Measurements from ENCODE around the gene KRT28.

KRT28 gene

DNA sequence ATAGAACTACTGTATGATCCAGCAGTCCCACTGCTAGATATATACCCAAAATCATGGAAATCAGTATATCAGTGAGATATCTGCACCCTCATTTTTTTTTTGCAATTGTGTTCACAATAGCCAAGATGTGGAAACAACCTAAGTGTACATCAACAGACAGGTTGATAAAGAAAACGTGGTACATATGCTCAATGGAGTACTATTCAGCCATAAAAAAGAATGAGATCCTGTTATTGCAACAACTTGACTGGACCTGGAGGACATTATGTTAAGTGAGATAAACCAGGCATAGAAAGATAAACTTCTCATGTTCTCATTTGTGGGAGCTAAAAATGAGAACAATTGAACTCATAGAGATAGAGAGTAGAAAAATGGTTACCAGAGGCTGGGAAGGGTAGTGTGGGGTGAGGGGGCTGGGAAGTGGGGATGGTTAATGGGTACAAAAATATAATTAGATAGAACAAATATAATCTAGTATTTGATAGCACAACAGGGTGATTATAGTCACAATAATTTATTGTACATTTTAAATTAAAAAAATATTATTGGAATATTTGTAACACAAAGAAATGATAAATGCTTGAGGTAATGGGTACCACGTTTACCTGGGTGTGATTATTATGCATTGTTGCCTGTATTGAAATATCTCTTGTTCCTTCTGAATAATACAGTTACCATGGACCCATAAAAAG is 30.5 kb upstream of the KRT28 start:
- peaks cover 7% of the 10 kb centered on the region for H3K36me3 ChIP-seq (ENCODE audit: control insufficient read depth, insufficient read depth, low read length)
- WGBS, 2 experiments (ENCODE audit: insufficient coverage in 2 of 2): 83% methylated on average over 1 of the region's 2 CpGs; no CpG with 5 or more reads in 1 of the 2 experiments
- H3K4me1 ChIP-seq (ENCODE audit: control insufficient read depth, insufficient read depth, low read length, poor library complexity, severe bottlenecking): no peaks in the 10 kb centered on the region
- H3K27ac ChIP-seq (ENCODE audit: low read depth, low read length, severe bottlenecking): no peak overlapping the region
- no peaks in the 10 kb centered on the region for H3K9me3 ChIP-seq (ENCODE audit: control insufficient read depth, low read length)
- no peak overlapping the region for H3K4me3 ChIP-seq (ENCODE audit: extremely low read depth, insufficient read depth, low read length, poor library complexity, severe bottlenecking)

DNA sequence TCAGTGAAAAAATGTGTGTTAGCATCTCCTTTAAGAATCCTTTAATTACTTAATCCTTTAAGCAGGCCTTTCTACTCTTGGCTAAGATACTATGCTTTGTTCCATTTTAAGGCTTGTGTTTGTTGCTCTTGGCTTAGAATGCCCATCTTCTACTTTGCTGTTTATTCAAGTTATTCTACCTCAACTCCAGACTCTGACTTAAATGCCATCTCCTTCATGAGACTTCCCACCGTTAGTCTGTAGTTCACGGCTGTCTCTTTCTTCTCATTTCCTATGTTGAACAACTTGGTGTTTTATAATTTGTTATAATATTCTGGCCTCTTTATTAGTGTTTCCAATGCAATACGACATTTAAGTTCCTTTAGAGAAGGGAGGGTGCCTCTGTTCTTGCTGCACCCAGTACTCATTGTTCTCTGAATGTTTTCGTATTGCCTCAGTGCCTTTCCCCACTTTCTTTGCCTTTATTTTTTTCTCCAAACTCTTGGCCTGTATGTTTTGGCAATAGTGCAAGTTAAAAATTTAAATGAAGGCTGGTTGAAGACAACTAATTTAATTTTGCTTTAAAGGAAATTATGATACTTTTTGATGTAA is 28.8 kb upstream of the KRT28 start:
- H3K36me3 ChIP-seq (ENCODE audit: control insufficient read depth, insufficient read depth, low read length): no peaks in the 10 kb centered on the region
- H3K27ac ChIP-seq (ENCODE audit: low read depth, low read length, severe bottlenecking): no peak overlapping the region
- no peaks in the 10 kb centered on the region for H3K4me1 ChIP-seq (ENCODE audit: control insufficient read depth, insufficient read depth, low read length, poor library complexity, severe bottlenecking)
- H3K4me3 ChIP-seq (ENCODE audit: extremely low read depth, insufficient read depth, low read length, poor library complexity, severe bottlenecking): no peak overlapping the region
- no peaks in the 10 kb centered on the region for H3K9me3 ChIP-seq (ENCODE audit: control insufficient read depth, low read length)
- 80% methylated on average over 1 of the region's 4 CpGs; no CpG with 5 or more reads in 1 of the 2 experiments for WGBS, 2 experiments (ENCODE audit: insufficient coverage in 2 of 2)

DNA sequence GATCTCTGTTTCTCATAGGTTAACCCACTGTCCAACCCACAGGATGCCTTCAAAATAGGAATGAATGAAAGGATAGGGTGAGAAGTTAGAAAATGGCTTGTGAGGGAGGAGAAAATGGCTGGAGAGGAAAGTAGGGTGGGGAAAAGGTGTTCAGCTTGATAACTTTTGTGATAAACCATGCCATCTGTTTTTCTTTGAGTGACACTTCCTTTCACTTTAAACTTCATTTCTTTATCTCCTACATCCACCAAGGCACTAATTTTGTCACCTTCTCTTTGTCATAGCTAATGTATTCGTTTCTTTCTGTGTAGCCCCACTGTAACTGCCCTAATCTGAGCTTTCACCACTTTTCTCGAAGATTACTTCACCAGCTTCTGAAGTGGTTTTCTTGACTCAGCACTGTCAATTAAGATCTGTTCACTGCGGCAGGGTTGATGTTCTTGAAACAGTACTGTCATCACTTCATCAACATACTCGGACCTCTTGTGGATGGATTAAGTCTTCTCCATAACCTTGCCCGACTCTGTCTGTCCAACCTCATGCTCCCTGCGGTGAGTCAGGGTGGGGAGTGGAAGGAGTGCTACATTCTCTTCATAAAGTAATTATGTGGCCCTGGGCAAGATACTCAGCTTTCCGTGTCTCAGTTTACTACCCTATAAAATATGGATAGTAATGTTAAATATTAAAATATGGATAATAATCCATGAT is 28.1 kb upstream of the KRT28 start:
- H3K4me1 ChIP-seq (ENCODE audit: control insufficient read depth, insufficient read depth, low read length, poor library complexity, severe bottlenecking): no peaks in the 10 kb centered on the region
- no peak overlapping the region for H3K4me3 ChIP-seq (ENCODE audit: extremely low read depth, insufficient read depth, low read length, poor library complexity, severe bottlenecking)
- no peak overlapping the region for H3K27ac ChIP-seq (ENCODE audit: low read depth, low read length, severe bottlenecking)
- no peaks in the 10 kb centered on the region for H3K9me3 ChIP-seq (ENCODE audit: control insufficient read depth, low read length)
- no peaks in the 10 kb centered on the region for H3K36me3 ChIP-seq (ENCODE audit: control insufficient read depth, insufficient read depth, low read length)
- 88 to 100% methylated on average over 2 of the region's 7 CpGs for WGBS, 2 experiments (ENCODE audit: insufficient coverage in 2 of 2)

GRCh38 chr17:40825599-40825998 is 25.8 kb upstream of the KRT28 start:
- H3K4me1 ChIP-seq (ENCODE audit: control insufficient read depth, insufficient read depth, low read length, poor library complexity, severe bottlenecking): no peaks in the 10 kb centered on the region
- no peaks in the 10 kb centered on the region for H3K36me3 ChIP-seq (ENCODE audit: control insufficient read depth, insufficient read depth, low read length)

DNA sequence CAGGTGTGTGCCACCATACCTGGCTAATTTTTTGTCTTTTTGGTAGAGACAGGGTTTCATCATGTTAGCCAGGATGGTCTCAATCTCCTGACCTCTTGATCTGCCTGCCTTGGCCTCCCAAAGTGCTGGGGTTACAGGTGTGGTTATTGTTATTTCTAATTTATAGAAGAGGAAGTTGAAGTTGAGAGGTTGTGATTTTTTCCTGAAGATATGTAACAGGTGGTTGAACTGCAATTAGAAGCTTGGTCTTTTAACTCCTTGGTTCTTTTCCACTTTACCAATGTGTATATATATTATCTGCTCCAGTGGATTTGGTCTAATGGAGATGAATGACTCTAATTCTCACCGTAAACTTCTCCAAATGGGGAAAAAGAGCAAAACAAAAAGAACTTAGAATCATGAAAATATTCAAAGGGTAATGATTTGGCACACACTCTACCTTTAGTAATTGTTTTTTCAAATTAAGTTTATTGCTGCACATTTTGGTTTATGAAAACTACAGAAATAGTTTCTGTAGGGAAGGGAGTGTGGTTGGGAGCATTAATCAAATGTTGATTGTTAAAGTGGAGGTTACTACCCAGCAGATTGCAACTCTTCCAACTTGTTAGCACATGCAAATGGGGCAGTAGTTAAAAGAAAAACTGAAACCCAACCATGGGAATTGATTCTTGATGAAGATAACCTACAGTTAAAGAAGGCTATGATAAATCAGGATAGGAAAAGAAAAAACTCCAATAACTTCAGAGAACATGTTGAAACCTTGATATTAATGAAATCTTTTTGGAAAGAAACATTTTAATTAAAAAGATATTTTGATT is 24.5 kb upstream of the KRT28 start:
- Histone ChIP-seq H3K9me3 (ENCODE audit: control insufficient read depth, low read length) (no peaks in the 10 kb centered on the region), H3K4me1 (ENCODE audit: control insufficient read depth, insufficient read depth, low read length, poor library complexity, severe bottlenecking) (no peaks in the 10 kb centered on the region), H3K36me3 (ENCODE audit: control insufficient read depth, insufficient read depth, low read length) (no peaks in the 10 kb centered on the region), H3K4me3 (ENCODE audit: extremely low read depth, insufficient read depth, low read length, poor library complexity, severe bottlenecking) (no peak overlapping the region), H3K27ac (ENCODE audit: low read depth, low read length, severe bottlenecking) (no peak overlapping the region)
- WGBS, 2 experiments (ENCODE audit: insufficient coverage in 2 of 2): no CpG with 5 or more reads among the region's 1 CpG

More at GRCh38 chr17:40825599-40825998, 25.8 kb upstream of the KRT28 start:
- no peaks in the 10 kb centered on the region for H3K9me3 ChIP-seq (ENCODE audit: control insufficient read depth, low read length)
- WGBS, 2 experiments (ENCODE audit: insufficient coverage in 2 of 2): 100% methylated on average over 1 of the region's 2 CpGs
- H3K4me3 ChIP-seq (ENCODE audit: extremely low read depth, insufficient read depth, low read length, poor library complexity, severe bottlenecking): no peak overlapping the region
- H3K27ac ChIP-seq (ENCODE audit: low read depth, low read length, severe bottlenecking): no peak overlapping the region

DNA sequence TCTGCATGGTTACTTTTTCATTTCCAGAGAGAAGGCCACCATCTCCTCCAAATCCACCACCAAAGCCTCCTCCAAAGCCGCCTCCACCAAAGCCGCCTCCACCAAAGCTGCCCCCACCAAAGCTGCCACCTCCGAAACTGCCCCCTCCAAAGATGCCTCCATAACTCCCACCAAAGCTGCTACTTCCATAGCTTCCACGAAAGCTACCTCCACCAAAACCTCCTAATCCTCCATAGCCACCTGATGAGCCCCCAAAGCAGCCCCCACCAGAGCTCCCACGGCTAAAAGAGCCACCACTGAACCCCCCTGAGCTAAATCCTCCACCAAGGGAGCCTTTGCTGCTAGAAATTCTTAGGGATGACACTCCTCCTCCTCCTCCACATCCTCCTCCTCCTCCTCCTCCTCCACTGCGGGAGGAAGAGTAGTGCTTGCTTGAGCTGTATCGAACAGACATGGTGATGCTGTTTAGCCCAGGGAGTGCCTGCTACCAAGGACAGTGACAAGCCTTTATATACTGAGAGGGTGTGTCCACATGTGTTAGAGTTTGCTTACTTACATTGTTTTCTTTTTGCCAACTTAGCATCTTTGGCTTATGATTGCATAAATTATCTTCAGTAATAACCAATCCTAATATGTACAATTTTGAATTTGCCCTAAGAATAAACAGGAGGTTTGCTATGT is 22.5 kb upstream of the KRT28 start, which contains the start of gene KRT10:
Gene KRT10, minus strand, starts transcription at position 483 of the 681 bp plus-strand sequence. Its CDS starts 29 bp downstream, at position 454.
- Histone ChIP-seq H3K9me3 (ENCODE audit: control insufficient read depth, low read length) (no peaks in the 10 kb centered on the region), H3K36me3 (ENCODE audit: control insufficient read depth, insufficient read depth, low read length) (peaks cover 5% of the 10 kb centered on the region), H3K4me3 (ENCODE audit: extremely low read depth, insufficient read depth, low read length, poor library complexity, severe bottlenecking) (no peak within 1 kb of the TSS), H3K4me1 (ENCODE audit: control insufficient read depth, insufficient read depth, low read length, poor library complexity, severe bottlenecking) (no peaks in the 10 kb centered on the region), H3K27ac (ENCODE audit: low read depth, low read length, severe bottlenecking) (no peak within 1 kb of the TSS)
- WGBS, 2 experiments (ENCODE audit: insufficient coverage in 2 of 2): 70 to 95% methylated on average over 2 to 3 of the region's 7 CpGs

DNA sequence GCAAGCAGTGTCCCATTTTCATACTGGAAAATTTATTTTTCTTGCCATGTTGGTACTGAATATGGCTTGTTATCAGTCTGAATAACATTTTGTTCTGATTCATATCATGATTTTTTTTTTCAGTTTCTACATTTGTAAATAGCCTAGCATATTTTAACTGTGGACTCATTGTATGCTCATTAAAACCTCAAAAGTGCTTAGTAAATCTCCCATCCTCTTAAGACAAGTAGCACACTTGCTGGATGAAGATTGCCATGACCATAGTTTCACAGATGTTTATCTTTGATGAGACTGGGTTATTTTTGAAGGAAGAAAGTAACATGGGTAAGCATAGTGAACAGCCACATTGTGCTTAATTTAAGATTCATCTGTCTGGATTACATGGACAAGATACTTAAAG is 21.8 kb upstream of the KRT28 start:
- H3K4me1 ChIP-seq (ENCODE audit: control insufficient read depth, insufficient read depth, low read length, poor library complexity, severe bottlenecking): no peaks in the 10 kb centered on the region
- peaks cover 10% of the 10 kb centered on the region for H3K36me3 ChIP-seq (ENCODE audit: control insufficient read depth, insufficient read depth, low read length)
- H3K9me3 ChIP-seq (ENCODE audit: control insufficient read depth, low read length): no peaks in the 10 kb centered on the region
- H3K27ac ChIP-seq (ENCODE audit: low read depth, low read length, severe bottlenecking): no peak overlapping the region
- H3K4me3 ChIP-seq (ENCODE audit: extremely low read depth, insufficient read depth, low read length, poor library complexity, severe bottlenecking): no peak overlapping the region

- Histone ChIP-seq H3K36me3 (ENCODE audit: control insufficient read depth, insufficient read depth, low read length) (peaks cover 10% of the 10 kb centered on the region), H3K9me3 (ENCODE audit: control insufficient read depth, low read length) (no peaks in the 10 kb centered on the region), H3K4me3 (ENCODE audit: extremely low read depth, insufficient read depth, low read length, poor library complexity, severe bottlenecking) (peak overlapping the region; percentile 58), H3K4me1 (ENCODE audit: control insufficient read depth, insufficient read depth, low read length, poor library complexity, severe bottlenecking) (no peaks in the 10 kb centered on the region), H3K27ac (ENCODE audit: low read depth, low read length, severe bottlenecking) (no peak overlapping the region)
- 93 to 97% methylated on average over 4 of the region's 9 CpGs for WGBS, 2 experiments (ENCODE audit: insufficient coverage in 2 of 2)
These were observed 20.6 kb upstream of the KRT28 start for GRCh38 chr17:40820228-40820838.

- Histone ChIP-seq H3K4me3 (ENCODE audit: extremely low read depth, insufficient read depth, low read length, poor library complexity, severe bottlenecking) (peak overlapping the region; percentile 58), H3K27ac (ENCODE audit: low read depth, low read length, severe bottlenecking) (peak overlapping the region; percentile 82), H3K9me3 (ENCODE audit: control insufficient read depth, low read length) (no peaks in the 10 kb centered on the region), H3K36me3 (ENCODE audit: control insufficient read depth, insufficient read depth, low read length) (peaks cover 10% of the 10 kb centered on the region), H3K4me1 (ENCODE audit: control insufficient read depth, insufficient read depth, low read length, poor library complexity, severe bottlenecking) (no peaks in the 10 kb centered on the region)
- 79 to 86% methylated on average over 4 to 5 of the region's 9 CpGs for WGBS, 2 experiments (ENCODE audit: insufficient coverage in 2 of 2)
These were observed 19.9 kb upstream of the KRT28 start for GRCh38 chr17:40819528-40820125.
